Fibroblast of lung (primary cell): ENCODE data around the gene CDK9.

Experiments
- EZH2 ChIP-seq: IDR thresholded peaks from 2 replicates; pipeline ENCODE4 v1.5.1; 2012; ENCODE audit warnings: low read length, control low read depth, mild to moderate bottlenecking; ENCODE audit errors: missing control alignments
- TF ChIP-seq, protein P1 (sequence below), 2 donors: IDR thresholded peaks in 1 of 2; conservative IDR thresholded peaks in 1 of 2; 1 replicate in 1 of 2; 2 replicates in 1 of 2; pipeline ENCODE4 v1.5.1; 2011 to 2012; ENCODE audit warnings: low read length in 2 of 2, control low read depth in 1 of 2, inconsistent platforms in 1 of 2, low read depth in 1 of 2, mild to moderate bottlenecking in 1 of 2

DNA sequence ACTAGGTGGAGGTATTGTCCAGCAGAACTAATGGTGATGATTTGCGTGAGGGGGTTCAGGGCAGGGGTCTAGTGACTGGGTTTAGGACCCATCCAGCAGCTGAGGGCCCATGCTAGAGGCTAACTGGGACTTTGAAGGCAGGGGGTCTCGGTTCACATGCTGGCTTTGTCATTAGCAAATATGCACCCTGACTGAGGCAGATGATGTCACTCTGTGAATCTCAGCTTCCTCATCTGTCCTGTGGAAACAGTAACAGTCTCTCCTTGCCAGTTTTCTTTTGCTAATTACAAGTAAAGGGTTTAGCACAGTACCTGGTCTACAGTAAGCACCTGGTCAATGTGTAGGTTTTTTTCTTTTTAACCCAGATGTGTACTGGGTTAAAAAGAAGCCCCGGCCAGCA lies 12.6 kb upstream of the CDK9 start:
- no peak for TF ChIP-seq EZH2
- TF ChIP-seq, protein P1, sequence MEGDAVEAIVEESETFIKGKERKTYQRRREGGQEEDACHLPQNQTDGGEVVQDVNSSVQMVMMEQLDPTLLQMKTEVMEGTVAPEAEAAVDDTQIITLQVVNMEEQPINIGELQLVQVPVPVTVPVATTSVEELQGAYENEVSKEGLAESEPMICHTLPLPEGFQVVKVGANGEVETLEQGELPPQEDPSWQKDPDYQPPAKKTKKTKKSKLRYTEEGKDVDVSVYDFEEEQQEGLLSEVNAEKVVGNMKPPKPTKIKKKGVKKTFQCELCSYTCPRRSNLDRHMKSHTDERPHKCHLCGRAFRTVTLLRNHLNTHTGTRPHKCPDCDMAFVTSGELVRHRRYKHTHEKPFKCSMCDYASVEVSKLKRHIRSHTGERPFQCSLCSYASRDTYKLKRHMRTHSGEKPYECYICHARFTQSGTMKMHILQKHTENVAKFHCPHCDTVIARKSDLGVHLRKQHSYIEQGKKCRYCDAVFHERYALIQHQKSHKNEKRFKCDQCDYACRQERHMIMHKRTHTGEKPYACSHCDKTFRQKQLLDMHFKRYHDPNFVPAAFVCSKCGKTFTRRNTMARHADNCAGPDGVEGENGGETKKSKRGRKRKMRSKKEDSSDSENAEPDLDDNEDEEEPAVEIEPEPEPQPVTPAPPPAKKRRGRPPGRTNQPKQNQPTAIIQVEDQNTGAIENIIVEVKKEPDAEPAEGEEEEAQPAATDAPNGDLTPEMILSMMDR (conservative IDR thresholded peaks at IDR 0.05 in 1 of 2, IDR thresholded peaks at IDR 0.05 in 1 of 2; ENCODE audit: low read depth in 1 of 2, low read length in 2 of 2), result no peak
